ENCODE data around the gene NDUFA7.
A peak's percentile ranks its signal among the peaks of the same experiment; 100 is the strongest.
"Not testable (repeated sequence)": the region's sequence is repeated elsewhere in the genome, so short reads cannot be mapped to it uniquely, and the experiment has no call there.

The NDUFA7 gene

DNA sequence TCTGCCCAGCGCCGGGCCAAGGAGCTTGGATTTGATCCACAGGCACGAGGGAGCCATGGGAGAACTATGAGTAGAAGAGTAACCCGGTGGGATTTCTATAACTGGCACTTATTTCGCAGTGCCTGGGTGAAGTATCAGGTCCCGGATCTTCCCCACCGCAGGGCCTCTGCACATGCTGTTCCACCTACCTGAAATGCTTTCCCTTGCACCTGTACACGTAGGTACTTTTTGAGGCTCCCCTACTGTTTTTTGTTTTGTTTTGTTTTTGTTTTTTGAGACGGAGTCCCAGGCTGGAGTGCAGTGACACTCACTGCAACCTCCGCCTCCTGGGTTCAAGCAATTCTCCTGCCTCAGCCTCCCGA lies 22.3 kb upstream of the NDUFA7 start:
- TF ChIP-seq, protein P1, sequence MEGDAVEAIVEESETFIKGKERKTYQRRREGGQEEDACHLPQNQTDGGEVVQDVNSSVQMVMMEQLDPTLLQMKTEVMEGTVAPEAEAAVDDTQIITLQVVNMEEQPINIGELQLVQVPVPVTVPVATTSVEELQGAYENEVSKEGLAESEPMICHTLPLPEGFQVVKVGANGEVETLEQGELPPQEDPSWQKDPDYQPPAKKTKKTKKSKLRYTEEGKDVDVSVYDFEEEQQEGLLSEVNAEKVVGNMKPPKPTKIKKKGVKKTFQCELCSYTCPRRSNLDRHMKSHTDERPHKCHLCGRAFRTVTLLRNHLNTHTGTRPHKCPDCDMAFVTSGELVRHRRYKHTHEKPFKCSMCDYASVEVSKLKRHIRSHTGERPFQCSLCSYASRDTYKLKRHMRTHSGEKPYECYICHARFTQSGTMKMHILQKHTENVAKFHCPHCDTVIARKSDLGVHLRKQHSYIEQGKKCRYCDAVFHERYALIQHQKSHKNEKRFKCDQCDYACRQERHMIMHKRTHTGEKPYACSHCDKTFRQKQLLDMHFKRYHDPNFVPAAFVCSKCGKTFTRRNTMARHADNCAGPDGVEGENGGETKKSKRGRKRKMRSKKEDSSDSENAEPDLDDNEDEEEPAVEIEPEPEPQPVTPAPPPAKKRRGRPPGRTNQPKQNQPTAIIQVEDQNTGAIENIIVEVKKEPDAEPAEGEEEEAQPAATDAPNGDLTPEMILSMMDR (conservative IDR thresholded peaks at IDR 0.05; ENCODE audit: low read depth, low read length), result no peak
- DNase-seq (ENCODE audit: low read depth), result no peak
- peak overlapping the region; percentile 12 for H3K4me3 ChIP-seq (ENCODE audit: low read length)

DNA sequence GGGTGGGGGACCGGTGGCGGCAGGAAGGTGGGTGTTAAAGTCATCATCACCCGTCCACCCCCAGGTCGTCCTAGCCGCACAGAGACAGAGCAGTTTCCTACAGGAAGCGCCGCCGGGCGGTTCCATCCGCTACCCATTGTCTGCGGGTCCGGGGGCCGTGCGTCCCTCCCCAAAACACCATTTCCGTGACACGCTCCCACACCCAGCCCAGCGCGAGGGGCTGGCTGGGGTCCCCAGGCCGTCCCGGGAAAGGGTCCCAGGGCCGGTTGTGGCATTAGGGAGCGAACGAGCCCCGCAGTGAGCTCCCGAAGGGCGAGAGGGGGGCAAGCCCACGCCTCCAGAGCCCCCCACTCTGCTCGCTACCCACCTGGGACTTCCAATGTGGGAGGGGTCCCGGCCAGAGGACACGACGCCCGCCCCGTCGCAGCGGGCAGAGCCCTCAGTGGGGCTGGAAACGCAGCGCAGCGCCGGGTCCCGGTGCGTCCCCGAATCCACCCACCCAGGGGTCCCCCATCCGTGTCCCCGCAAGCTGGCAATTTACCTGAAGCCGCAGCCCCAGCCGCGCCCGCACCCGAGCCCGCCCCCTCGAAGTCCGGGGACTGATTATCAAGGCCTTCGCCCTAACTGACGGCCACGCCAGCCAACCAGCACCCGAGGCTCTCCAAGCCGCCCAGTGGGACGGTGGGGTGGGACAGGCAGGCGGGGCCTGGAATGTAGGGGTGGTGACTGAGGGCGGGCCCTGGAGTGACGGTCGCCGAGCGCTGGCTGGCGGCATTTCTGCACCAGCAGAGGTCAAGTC lies 21.7 kb upstream of the NDUFA7 start, which contains the start of gene KANK3:
Gene KANK3 (minus strand): TSS at position 579 of the 799 bp plus-strand sequence. CDS start 5,434 bp downstream, outside the sequence.
- peak; percentile 89 for DNase-seq (ENCODE audit: low read depth)
- H3K4me3 ChIP-seq (ENCODE audit: low read length), result peak within 1 kb of the TSS; percentile 47
- TF ChIP-seq, protein P1 (conservative IDR thresholded peaks at IDR 0.05; ENCODE audit: low read depth, low read length), result no peak

DNA sequence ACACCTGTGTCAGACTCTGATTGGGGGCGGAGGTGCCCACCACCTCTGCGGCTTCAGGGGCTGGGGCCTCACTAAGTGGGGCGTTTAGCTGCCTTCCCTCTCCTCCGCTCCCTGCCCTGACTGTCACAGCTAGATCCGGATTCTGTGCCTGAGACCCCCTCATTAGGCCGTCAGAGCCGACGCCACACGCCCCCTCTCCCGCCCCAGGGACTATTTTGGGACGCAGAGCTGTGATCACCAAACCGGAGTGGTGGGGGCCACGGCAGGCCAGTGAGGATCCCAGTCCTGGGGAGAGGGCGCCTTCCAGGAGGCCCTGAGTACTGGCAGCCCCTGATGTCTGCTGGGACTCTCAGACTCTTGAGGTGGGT lies 21.1 kb upstream of the NDUFA7 start:
- no peak for DNase-seq (ENCODE audit: low read depth)
- TF ChIP-seq, protein P1 (conservative IDR thresholded peaks at IDR 0.05; ENCODE audit: low read depth, low read length), result no peak
- H3K4me3 ChIP-seq (ENCODE audit: low read length), result no peak overlapping the region

DNA sequence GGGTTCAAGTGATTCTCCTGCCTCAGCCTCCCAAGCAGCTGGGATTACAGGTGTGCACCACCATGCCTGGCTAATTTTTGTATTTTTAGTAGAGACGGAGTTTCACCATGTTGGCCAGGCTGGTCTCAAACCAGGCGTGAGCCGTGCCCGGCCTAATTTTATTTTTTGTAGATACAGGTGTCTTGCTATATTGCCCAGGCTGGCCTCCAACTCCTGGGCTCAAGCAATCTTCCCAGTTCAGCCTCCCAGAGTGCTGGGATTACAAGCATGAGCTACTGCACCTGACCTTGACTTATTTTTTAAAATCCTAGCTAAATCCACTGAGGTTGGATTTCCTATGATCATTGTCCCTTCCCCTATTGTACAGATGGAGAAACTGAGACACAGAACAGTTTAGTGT lies 20.3 kb upstream of the NDUFA7 start:
- not testable (repeated sequence) for DNase-seq (ENCODE audit: low read depth); H3K4me3 ChIP-seq (ENCODE audit: low read length)

DNA sequence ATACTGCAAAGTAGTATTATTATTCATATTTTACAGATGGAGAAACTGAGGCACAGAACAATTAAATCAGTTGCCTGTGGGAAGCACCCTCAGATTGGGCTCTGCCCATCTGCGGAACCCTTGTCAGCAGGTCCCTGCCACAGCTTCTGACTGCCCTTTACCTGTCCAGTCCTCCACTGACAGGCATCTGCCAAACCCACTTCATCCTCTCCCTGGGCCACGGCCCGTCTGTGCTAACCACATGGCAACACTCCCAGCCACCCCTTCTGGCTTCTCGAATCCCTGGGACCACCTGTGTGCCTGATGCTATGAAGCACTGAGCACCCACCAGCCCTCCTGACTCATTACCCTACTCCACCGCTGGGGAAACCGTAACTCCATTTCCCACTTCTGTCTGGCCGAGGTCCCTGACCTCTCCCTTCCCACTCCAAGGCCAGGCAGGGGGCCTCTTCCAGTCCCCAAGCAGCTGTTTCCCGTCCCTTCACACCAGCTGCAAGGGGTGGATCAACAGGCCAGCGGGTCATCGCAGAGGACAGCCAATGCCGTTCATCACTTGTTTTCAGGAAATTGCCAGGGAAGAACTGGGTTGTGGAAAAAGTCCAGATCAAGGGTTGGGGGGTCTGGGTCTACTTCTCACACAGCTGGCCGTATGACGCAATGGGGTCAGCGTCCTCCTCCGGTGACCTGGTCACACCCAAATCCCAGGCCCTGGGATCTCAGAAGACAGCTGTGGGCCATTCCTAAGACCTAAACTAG lies 19.3 kb upstream of the NDUFA7 start:
- no peak for DNase-seq (ENCODE audit: low read depth)
- no peak overlapping the region for H3K4me3 ChIP-seq (ENCODE audit: low read length)
- TF ChIP-seq, protein P1 (conservative IDR thresholded peaks at IDR 0.05; ENCODE audit: low read depth, low read length), result no peak

DNA sequence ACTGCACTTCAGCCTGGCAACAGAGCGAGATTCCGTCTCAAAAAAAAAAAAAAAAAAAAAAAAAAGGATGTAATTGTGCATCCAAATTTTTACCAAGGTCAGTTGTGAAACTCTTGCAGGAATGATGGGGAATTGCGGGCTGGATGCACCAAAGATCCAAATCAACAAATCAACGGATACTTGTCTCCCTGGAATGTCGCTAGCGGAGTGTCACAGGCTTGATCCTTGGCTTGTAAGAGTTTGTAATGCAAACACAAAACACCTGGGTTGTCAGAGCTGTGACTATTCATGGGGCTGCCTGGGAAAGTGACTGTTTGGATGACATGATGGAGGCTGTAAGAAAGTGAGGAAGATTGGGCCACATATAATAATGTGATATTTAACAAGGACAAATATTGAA lies 17.7 kb upstream of the NDUFA7 start:
- DNase-seq (ENCODE audit: low read depth), result no peak
- TF ChIP-seq, protein P1 (conservative IDR thresholded peaks at IDR 0.05; ENCODE audit: low read depth, low read length), result no peak
- no peak overlapping the region for H3K4me3 ChIP-seq (ENCODE audit: low read length)

DNA sequence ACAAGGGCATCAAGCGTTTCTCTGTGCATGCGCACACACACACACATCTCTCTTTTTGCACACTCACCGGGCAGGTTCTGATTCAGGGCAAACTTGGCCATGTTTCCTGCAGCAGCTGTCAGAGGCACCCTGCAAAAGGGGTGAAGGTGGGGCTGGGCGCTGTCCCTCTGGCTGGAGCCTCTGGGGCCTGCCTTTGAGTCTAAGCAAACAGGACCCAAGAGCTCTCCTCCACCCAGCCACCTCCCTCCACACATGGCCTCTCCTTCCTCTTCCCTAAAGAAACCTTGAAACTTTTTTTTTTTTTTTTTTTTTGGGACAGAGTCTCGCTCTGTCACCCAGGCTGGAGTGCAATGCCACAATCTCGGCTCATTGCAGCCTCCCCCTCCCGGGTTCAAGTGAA lies 16.6 kb upstream of the NDUFA7 start:
- no peak for DNase-seq (ENCODE audit: low read depth)
- TF ChIP-seq, protein P1 (conservative IDR thresholded peaks at IDR 0.05; ENCODE audit: low read depth, low read length), result no peak

More for the DNA sequence above, 16.6 kb upstream of the NDUFA7 start:
- H3K4me3 ChIP-seq (ENCODE audit: low read length), result no peak overlapping the region
